Testis (tissue), 2 donors: Measurements from ENCODE around the gene ZNF554.

Source experiments
- POLR2A ChIP-seq: fragments of 450-650 bp; IDR thresholded peaks from one replicate; pipeline ENCODE4 v1.6.1; 2017; ENCODE audit warnings: antibody characterized with exemption, mild to moderate bottlenecking, moderate library complexity
- TF ChIP-seq, protein P1 (sequence below), 3 experiments: fragments of 450-650 bp in 2 of 3; fragments of 200-600 bp in 1 of 3; sonication (generic) in 1 of 3; IDR thresholded peaks; one replicate each; pipeline ENCODE4 v1.5.1; 2016 to 2019; ENCODE audit warnings: antibody characterized with exemption in 3 of 3, mild to moderate bottlenecking in 2 of 3, moderate library complexity in 1 of 3

DNA sequence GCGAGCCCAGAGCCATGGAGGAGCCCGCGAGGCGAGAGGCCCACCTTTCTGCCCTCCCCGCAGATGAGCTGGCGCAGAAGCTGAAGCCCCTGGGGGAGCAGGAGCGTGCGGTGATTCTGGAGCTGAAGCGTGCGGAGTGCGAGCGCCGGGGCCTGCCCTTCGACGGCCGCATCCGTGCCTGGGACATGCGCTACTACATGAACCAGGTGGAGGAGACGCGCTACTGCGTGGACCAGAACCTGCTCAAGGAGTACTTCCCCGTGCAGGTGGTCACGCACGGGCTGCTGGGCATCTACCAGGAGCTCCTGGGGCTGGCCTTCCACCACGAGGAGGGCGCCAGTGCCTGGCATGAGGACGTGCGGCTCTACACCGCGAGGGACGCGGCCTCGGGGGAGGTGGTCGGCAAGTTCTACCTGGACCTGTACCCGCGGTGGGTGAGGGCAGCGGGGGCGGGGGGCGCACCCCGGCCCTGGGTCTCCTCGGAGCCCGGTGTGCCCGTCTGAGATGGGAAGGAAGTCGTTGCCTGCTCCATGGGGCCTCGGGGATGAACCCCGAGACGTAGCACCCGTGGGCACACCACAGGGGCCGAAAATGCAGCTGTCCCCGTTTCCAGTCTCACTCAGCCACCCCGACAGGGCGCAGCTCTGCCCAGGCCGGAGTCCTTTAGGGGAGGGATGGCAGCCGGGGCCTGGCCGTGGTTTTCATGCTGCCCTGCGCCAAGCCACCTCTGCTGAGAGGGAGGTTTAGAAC, 12.1 kb upstream of the ZNF554 start:
- TF ChIP-seq, protein P1, sequence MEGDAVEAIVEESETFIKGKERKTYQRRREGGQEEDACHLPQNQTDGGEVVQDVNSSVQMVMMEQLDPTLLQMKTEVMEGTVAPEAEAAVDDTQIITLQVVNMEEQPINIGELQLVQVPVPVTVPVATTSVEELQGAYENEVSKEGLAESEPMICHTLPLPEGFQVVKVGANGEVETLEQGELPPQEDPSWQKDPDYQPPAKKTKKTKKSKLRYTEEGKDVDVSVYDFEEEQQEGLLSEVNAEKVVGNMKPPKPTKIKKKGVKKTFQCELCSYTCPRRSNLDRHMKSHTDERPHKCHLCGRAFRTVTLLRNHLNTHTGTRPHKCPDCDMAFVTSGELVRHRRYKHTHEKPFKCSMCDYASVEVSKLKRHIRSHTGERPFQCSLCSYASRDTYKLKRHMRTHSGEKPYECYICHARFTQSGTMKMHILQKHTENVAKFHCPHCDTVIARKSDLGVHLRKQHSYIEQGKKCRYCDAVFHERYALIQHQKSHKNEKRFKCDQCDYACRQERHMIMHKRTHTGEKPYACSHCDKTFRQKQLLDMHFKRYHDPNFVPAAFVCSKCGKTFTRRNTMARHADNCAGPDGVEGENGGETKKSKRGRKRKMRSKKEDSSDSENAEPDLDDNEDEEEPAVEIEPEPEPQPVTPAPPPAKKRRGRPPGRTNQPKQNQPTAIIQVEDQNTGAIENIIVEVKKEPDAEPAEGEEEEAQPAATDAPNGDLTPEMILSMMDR (IDR thresholded peaks at IDR 0.05), result no peak
- TF ChIP-seq POLR2A, result no peak
